H1 (cell line): ENCODE measurements around the gene CAMTA1. TPM values are rescaled to one million over a fixed set of nuclear protein-coding genes. Genes with fewer than 3 reads are reported as not detected.

Source experiments
- CTCF ChIA-PET: fragments of 300-600 bp; sonication (Branson Sonifier 250); formaldehyde crosslinking; loops from one replicate; lab custom pipeline; 2021; ENCODE audit not compliant: partially characterized antibody; lab: Charles Lee
- POLR2A ChIA-PET: fragments of 300-600 bp; sonication (Branson Sonifier 250); formaldehyde crosslinking; loops from one replicate; lab custom pipeline; 2021; ENCODE audit warnings: inconsistent platforms; ENCODE audit not compliant: partially characterized antibody; lab: Charles Lee
- DNase-seq, 2 experiments: peaks; one replicate each; pipeline versions ENCODE4 v3.0.0 to v3.0.0-alpha.2; 2010 to 2022; ENCODE audit warnings: low spot score in 2 of 2, low read depth in 1 of 2, mixed read lengths in 1 of 2
- FAIRE-seq: peaks from 2 replicates; lab custom pipeline; 2011; peaks lifted over from hg19 to GRCh38; lab: Jason Lieb, UNC
- H2AFZ ChIP-seq: 2 replicates; pipeline ENCODE4 v1.8.1; 2012; ENCODE audit warnings: low read length, inconsistent platforms
- H2AK5ac ChIP-seq: 2 replicates; pipeline ENCODE4 v1.6.1; 2013; ENCODE audit warnings: low read depth, low read length
- H2BK120ac ChIP-seq: replicated peaks from 2 replicates; pipeline ENCODE3; 2013; ENCODE audit warnings: low read depth, low read length, inconsistent platforms
- H2BK12ac ChIP-seq: 2 replicates; pipeline ENCODE4 v1.6.1; 2013; ENCODE audit warnings: low read depth, low read length
- H2BK15ac ChIP-seq: 2 replicates; pipeline ENCODE4 v1.6.1; 2013; ENCODE audit warnings: low read length
- H2BK20ac ChIP-seq: 2 replicates; pipeline ENCODE4 v1.6.1; 2013; ENCODE audit warnings: low read length
- H2BK5ac ChIP-seq: 2 replicates; pipeline ENCODE4 v1.6.1; 2013; ENCODE audit warnings: low read depth, low read length
- H3K14ac ChIP-seq: 2 replicates; pipeline ENCODE4 v1.6.1; 2013; ENCODE audit warnings: inconsistent platforms; ENCODE audit not compliant: insufficient read length
- H3K18ac ChIP-seq: 2 replicates; pipeline ENCODE4 v1.6.1; 2013; ENCODE audit warnings: low read length; ENCODE audit errors: extremely low read depth
- H3K23ac ChIP-seq: 2 replicates; pipeline ENCODE4 v1.6.1; 2013; ENCODE audit warnings: inconsistent platforms; ENCODE audit not compliant: insufficient read length
- H3K23me2 ChIP-seq: 2 replicates; pipeline ENCODE4 v1.6.1; 2013; ENCODE audit warnings: low read depth, low read length
- H3K27ac ChIP-seq: 2 replicates; pipeline ENCODE4 v1.6.1; 2011; ENCODE audit warnings: low read depth, low read length, inconsistent platforms
- H3K27me3 ChIP-seq, 4 experiments: replicated peaks in 1 of 4; 1 replicate in 1 of 4; 2 replicates in 3 of 4; pipeline versions ENCODE4 v1.6.1 to v1.8.1; 2011 to 2013; ENCODE audit warnings: low read length in 3 of 4, mild to moderate bottlenecking in 3 of 4, inconsistent platforms in 2 of 4, mixed read lengths in 2 of 4, moderate library complexity in 1 of 4; ENCODE audit not compliant: control insufficient read depth in 3 of 4, insufficient read depth in 3 of 4; ENCODE audit errors: extremely low read depth in 1 of 4
- H3K36me3 ChIP-seq, 4 experiments: 2 replicates each; pipeline versions ENCODE4 v1.6.1 to v1.8.1; 2011 to 2013; ENCODE audit warnings: mild to moderate bottlenecking in 4 of 4, low read length in 3 of 4, moderate library complexity in 2 of 4, control low read depth in 1 of 4, inconsistent platforms in 1 of 4; ENCODE audit not compliant: insufficient read depth in 4 of 4, control insufficient read depth in 2 of 4
- H3K4ac ChIP-seq: replicated peaks from 2 replicates; pipeline ENCODE3; 2013; ENCODE audit warnings: low read length, low read depth, mixed read lengths, inconsistent platforms; ENCODE audit not compliant: insufficient read length
- H3K4me1 ChIP-seq, 4 experiments: replicated peaks in 1 of 4; 1 replicate in 1 of 4; 2 replicates in 3 of 4; pipeline versions ENCODE4 v1.6.1 to v1.8.1; 2011 to 2013; ENCODE audit warnings: low read length in 3 of 4, inconsistent platforms in 2 of 4, mixed read lengths in 1 of 4; ENCODE audit not compliant: insufficient read depth in 4 of 4, control insufficient read depth in 3 of 4
- H3K4me2 ChIP-seq, 2 experiments: 2 replicates each; pipeline versions ENCODE4 v1.6.1 to v1.8.1; 2011 to 2013; ENCODE audit warnings: low read depth in 2 of 2, low read length in 2 of 2, control low read depth in 1 of 2, inconsistent platforms in 1 of 2, mild to moderate bottlenecking in 1 of 2; ENCODE audit not compliant: insufficient read depth in 1 of 2
- H3K4me3 ChIP-seq, 4 experiments: fragments of 200-600, 300-600 bp in 1 of 4; sonication (generic), shearing (Covaris generic), sonication (Bioruptor Twin) in 1 of 4; 2 replicates each; pipeline versions ENCODE4 v1.5.1 to v1.8.1; 2011 to 2016; ENCODE audit warnings: low read length in 4 of 4, low read depth in 3 of 4, control low read depth in 2 of 4, inconsistent platforms in 2 of 4, mild to moderate bottlenecking in 2 of 4, mixed read lengths in 1 of 4, moderate library complexity in 1 of 4; ENCODE audit not compliant: insufficient read depth in 2 of 4; ENCODE audit errors: extremely low read depth in 1 of 4
- H3K56ac ChIP-seq: replicated peaks from 2 replicates; pipeline ENCODE3; 2013; ENCODE audit warnings: low read depth, mild to moderate bottlenecking, mixed read lengths, low read length, inconsistent platforms; ENCODE audit not compliant: insufficient read length
- H3K79me1 ChIP-seq: 2 replicates; pipeline ENCODE4 v1.6.1; 2013; ENCODE audit warnings: low read depth, low read length, control low read depth
- H3K79me2 ChIP-seq, 2 experiments: 2 replicates each; pipeline versions ENCODE4 v1.6.1 to v1.8.1; 2012 to 2013; ENCODE audit warnings: low read length in 2 of 2, mild to moderate bottlenecking in 2 of 2, inconsistent platforms in 1 of 2; ENCODE audit not compliant: insufficient read depth in 2 of 2, control insufficient read depth in 1 of 2
- H3K9ac ChIP-seq, 4 experiments: replicated peaks in 1 of 4; 1 replicate in 1 of 4; 2 replicates in 3 of 4; pipeline versions ENCODE4 v1.6.1 to v1.8.1; 2011 to 2013; ENCODE audit warnings: low read depth in 3 of 4, low read length in 3 of 4, control low read depth in 2 of 4, mild to moderate bottlenecking in 2 of 4, moderate library complexity in 2 of 4, inconsistent platforms in 1 of 4; ENCODE audit errors: extremely low read depth in 1 of 4
- H3K9me3 ChIP-seq, 2 experiments: 2 replicates each; pipeline versions ENCODE4 v1.6.1 to v1.8.1; 2012 to 2013; ENCODE audit warnings: mild to moderate bottlenecking in 2 of 2, moderate library complexity in 2 of 2, control low read depth in 1 of 2, inconsistent platforms in 1 of 2, low read depth in 1 of 2, low read length in 1 of 2, mixed read lengths in 1 of 2; ENCODE audit not compliant: insufficient read depth in 2 of 2
- H4K20me1 ChIP-seq, 2 experiments: replicated peaks in 1 of 2; 2 replicates each; pipeline versions ENCODE3 to v1.8.1; 2011 to 2013; ENCODE audit warnings: inconsistent platforms in 2 of 2, low read length in 2 of 2, mild to moderate bottlenecking in 1 of 2; ENCODE audit not compliant: insufficient read depth in 2 of 2, control insufficient read depth in 1 of 2
- H4K5ac ChIP-seq: 2 replicates; pipeline ENCODE4 v1.6.1; 2013; ENCODE audit warnings: low read length, low read depth, mixed read lengths, inconsistent platforms; ENCODE audit not compliant: insufficient read length
- H4K8ac ChIP-seq: 2 replicates; pipeline ENCODE4 v1.8.0; 2013; ENCODE audit warnings: mild to moderate bottlenecking, moderate library complexity, low read length, inconsistent platforms; ENCODE audit not compliant: insufficient read depth; ENCODE audit errors: extremely low read depth
- H4K91ac ChIP-seq: replicated peaks from 2 replicates; pipeline ENCODE3; 2013; ENCODE audit warnings: low read length, mixed read lengths, inconsistent platforms; ENCODE audit not compliant: insufficient read length
- CHD1 ChIP-seq: IDR thresholded peaks from 2 replicates; pipeline ENCODE4 v1.6.1; 2012; ENCODE audit warnings: low read depth, low read length, improper control_type of control experiment
- EP300 ChIP-seq, 2 experiments: IDR thresholded peaks; 1 replicate in 1 of 2; 2 replicates in 1 of 2; pipeline ENCODE4 v1.6.1; 2011 to 2012; ENCODE audit warnings: low read depth in 2 of 2, low read length in 2 of 2, mild to moderate bottlenecking in 2 of 2, borderline replicate concordance in 1 of 2, inconsistent platforms in 1 of 2, moderate library complexity in 1 of 2
- EZH2 ChIP-seq: fragments of 200-600 bp; sonication (generic); IDR thresholded peaks from 2 replicates; pipeline ENCODE4 v1.7.1; 2012; ENCODE audit warnings: low read depth, mild to moderate bottlenecking, moderate library complexity, low read length, inconsistent platforms; ENCODE audit not compliant: severe bottlenecking
- JUN ChIP-seq: IDR thresholded peaks from 2 replicates; pipeline ENCODE4 v1.6.1; 2011; ENCODE audit warnings: low read depth, mild to moderate bottlenecking, improper control_type of control experiment, low read length
- MAFK ChIP-seq: IDR thresholded peaks from 2 replicates; pipeline ENCODE4 v1.6.1; 2012; ENCODE audit warnings: low read depth, mild to moderate bottlenecking, improper control_type of control experiment, low read length
- PHF8 ChIP-seq: fragments of 200-600 bp; sonication (generic); conservative IDR thresholded peaks from 2 replicates; pipeline ENCODE4 v1.7.1; 2012; ENCODE audit warnings: low read depth, mild to moderate bottlenecking, inconsistent platforms, low read length, moderate library complexity
- RAD21 ChIP-seq, 2 experiments: IDR thresholded peaks in 1 of 2; conservative IDR thresholded peaks in 1 of 2; 2 replicates each; pipeline ENCODE4 v1.6.1; 2011; ENCODE audit warnings: low read depth in 2 of 2, low read length in 2 of 2, improper control_type of control experiment in 1 of 2, inconsistent platforms in 1 of 2, mild to moderate bottlenecking in 1 of 2, moderate library complexity in 1 of 2
- RBBP5 ChIP-seq: IDR thresholded peaks from 2 replicates; pipeline ENCODE4 v1.7.1; 2012; ENCODE audit warnings: low read depth, mild to moderate bottlenecking, inconsistent platforms, low read length, moderate library complexity, borderline replicate concordance
- USF2 ChIP-seq: IDR thresholded peaks from 2 replicates; pipeline ENCODE4 v1.6.1; 2011; ENCODE audit warnings: low read length, improper control_type of control experiment
- YY1 ChIP-seq: IDR thresholded peaks from 2 replicates; pipeline ENCODE4 v1.6.1; 2011; ENCODE audit warnings: low read depth, mild to moderate bottlenecking, low read length
- WGBS, 2 experiments: shearing (Covaris generic) in 1 of 2; methylation state at CpG; one replicate each; pipeline versions ENCODE4 v1.1.6 to v1.1.7; 2013 to 2015; ENCODE audit warnings: low lambda C conversion rate in 2 of 2, mixed read lengths in 2 of 2, inconsistent platforms in 1 of 2, low coverage in 1 of 2, missing lambda C conversion rate in 1 of 2; ENCODE audit not compliant: insufficient replicate concordance in 2 of 2, insufficient coverage in 1 of 2, insufficient read length in 1 of 2; ENCODE audit errors: extremely low coverage in 1 of 2, missing lambda C conversion rate in 1 of 2; 5-methylcytosine and 5-hydroxymethylcytosine counted together
- polyA plus RNA-seq, 7 experiments: library from polyadenylated mRNA; depleted of rRNA in 3 of 7; stranded (reverse) in 5 of 7; unstranded in 2 of 7; fragments of >200 nt in 5 of 7; fragments of 200-250 nt in 2 of 7; gene quantifications; 1 replicate in 5 of 7; 2 replicates in 1 of 7; 4 replicates in 1 of 7; pipeline versions ENCODE4 v1.2.1 to v1.2.3, GENCODE V29; 2011 to 2013; ENCODE audit warnings: missing spikeins in 2 of 7, mixed read lengths in 2 of 7
- total RNA-seq: library from RNA; stranded (reverse); fragmentation: NEBNext Ultra II Directional; extraction: Animal tissue kit (Norgen Biotek cat#: 25700); gene quantifications from 2 replicates; pipeline ENCODE4 v1.2.1, GENCODE V29; 2021

The CAMTA1 gene
- total and polyA plus RNA-seq, 2 of the 8 experiments (the other 6 are each of a cell fraction or from before 2014, with no cell fraction given): 65.0 to 119 TPM

- Histone ChIP-seq H4K20me1 (no peaks in the 10 kb centered on the region), H4K5ac (no peak overlapping the region), H2AFZ (no peak overlapping the region), H3K79me1 (no peaks in the 10 kb centered on the region), H3K23ac (no peak overlapping the region), H4K91ac (no peak overlapping the region), H3K27ac (no peak overlapping the region), H3K36me3 (no peaks in the 10 kb centered on the region), H2BK20ac (no peak overlapping the region), H3K4ac (no peak overlapping the region), H2BK5ac (no peak overlapping the region), H4K8ac (no peak overlapping the region), H3K4me2 (no peak overlapping the region), H3K27me3 (no peaks in the 10 kb centered on the region), H2BK120ac (no peak overlapping the region), H2AK5ac (no peak overlapping the region), H3K9ac (no peak overlapping the region), H2BK15ac (no peak overlapping the region), H3K4me1 (no peaks in the 10 kb centered on the region; a peak in 1 of 7 replicates), H3K14ac (no peak overlapping the region), H2BK12ac (0 out of 2 replicates have a peak overlapping the region, but pooled peaks have one; percentile 14), H3K56ac (no peak overlapping the region), H3K79me2 (no peaks in the 10 kb centered on the region), H3K18ac (no peak overlapping the region), H3K23me2 (no peaks in the 10 kb centered on the region), H3K4me3 (no peak overlapping the region), H3K9me3 (no peaks in the 10 kb centered on the region)
- ChIA-PET POLR2A (no interaction called here), CTCF (interaction anchor here (0.7 to 2.1 kb wide), 3 partner anchors 32 to 253 kb away, joined by 3 to 5 read pairs (median 3); no protein-coding TSS in a partner anchor)
- FAIRE-seq (no peak), DNase-seq (no peak)
- 92% methylated on average over 15 of the region's 15 CpGs; no CpG with 5 or more reads in 1 of the 2 experiments for WGBS, 2 experiments
- TF ChIP-seq USF2 (no peak), YY1 (no peak), RAD21 (IDR thresholded peaks at IDR 0.05 in 1 of 2, conservative IDR thresholded peaks at IDR 0.05 in 1 of 2; ENCODE audit: low read depth in 2 of 2, low read length in 2 of 2) (no peak), EP300 (IDR thresholded peaks at IDR 0.05; ENCODE audit: borderline replicate concordance in 1 of 2, low read depth in 2 of 2, low read length in 2 of 2) (no peak), PHF8 (no peak), JUN (no peak), CHD1 (no peak), RBBP5 (no peak), MAFK (no peak), EZH2 (no peak)
Observed at GRCh38 chr1:7221826-7222694, 436.8 kb downstream of the CAMTA1 start.
